HepG2 (cell line): ENCODE measurements around the gene QSER1. TPM values are rescaled to one million over a fixed set of nuclear protein-coding genes. Genes with fewer than 3 reads are reported as not detected.

Source experiments
- ARNT ChIP-seq: fragments of 450-650 bp; IDR thresholded peaks from 2 replicates; pipeline ENCODE4 v1.6.1; 2017
- CSRNP2 ChIP-seq: sonication (generic); formaldehyde crosslinking; conservative IDR thresholded peaks from 2 replicates; pipeline ENCODE4 v1.8.0; 2022; ENCODE audit warnings: low read depth, missing genetic modification reagents
- DPF2 ChIP-seq: sonication (generic); formaldehyde crosslinking; IDR thresholded peaks from 2 replicates; pipeline ENCODE4 v1.4.0; 2020; ENCODE audit warnings: mild to moderate bottlenecking, low read depth, missing genetic modification reagents, borderline replicate concordance
- GTF2F1 ChIP-seq: fragments of 150-350 bp; IDR thresholded peaks from 2 replicates; pipeline ENCODE4 v1.6.1; 2014; ENCODE audit warnings: low read length
- ISL2 ChIP-seq: sonication (generic); formaldehyde crosslinking; IDR thresholded peaks from 2 replicates; pipeline ENCODE4 v1.5.0; 2020; ENCODE audit warnings: missing genetic modification reagents
- JARID2 ChIP-seq: sonication (generic); formaldehyde crosslinking; IDR thresholded peaks from 2 replicates; pipeline ENCODE4 v1.8.1; 2023; ENCODE audit warnings: missing genetic modification reagents, inconsistent platforms; ENCODE audit not compliant: insufficient replicate concordance
- KDM2A ChIP-seq: sonication (generic); formaldehyde crosslinking; IDR thresholded peaks from 2 replicates; pipeline ENCODE4 v1.4.0; 2020; ENCODE audit warnings: low read depth, missing genetic modification reagents, borderline replicate concordance
- MXD1 ChIP-seq: sonication (generic); formaldehyde crosslinking; IDR thresholded peaks from 2 replicates; pipeline ENCODE4 v1.4.0; 2020; ENCODE audit warnings: mild to moderate bottlenecking, missing genetic modification reagents
- MXD3 ChIP-seq: IDR thresholded peaks from 2 replicates; pipeline ENCODE4 v1.6.1; 2016; ENCODE audit warnings: mild to moderate bottlenecking, missing biosample characterization, missing genetic modification reagents
- NFAT5 ChIP-seq: sonication (generic); formaldehyde crosslinking; IDR thresholded peaks from 2 replicates; pipeline ENCODE4 v1.4.0; 2020; ENCODE audit warnings: missing genetic modification reagents
- REPIN1 ChIP-seq: sonication (generic); formaldehyde crosslinking; IDR thresholded peaks from 2 replicates; pipeline ENCODE4 v1.8.0; 2022; ENCODE audit warnings: missing genetic modification reagents, low read depth, mild to moderate bottlenecking, borderline replicate concordance
- SATB2 ChIP-seq: sonication (generic); formaldehyde crosslinking; IDR thresholded peaks from 2 replicates; pipeline ENCODE4 v1.5.0; 2020; ENCODE audit warnings: missing genetic modification reagents
- ZFP1 ChIP-seq: IDR thresholded peaks from 2 replicates; pipeline ENCODE4 v1.6.1; 2016
- ZGPAT ChIP-seq: IDR thresholded peaks from 2 replicates; pipeline ENCODE4 v1.6.1; 2016; ENCODE audit warnings: mild to moderate bottlenecking
- ZNF331 ChIP-seq: sonication (generic); formaldehyde crosslinking; IDR thresholded peaks from 2 replicates; pipeline ENCODE4 v1.4.0; 2020; ENCODE audit warnings: missing genetic modification reagents
- ZNF414 ChIP-seq: sonication (generic); formaldehyde crosslinking; IDR thresholded peaks from 2 replicates; pipeline ENCODE4 v1.5.0; 2020; ENCODE audit warnings: missing genetic modification reagents
- ZNF567 ChIP-seq: sonication (generic); formaldehyde crosslinking; IDR thresholded peaks from 2 replicates; pipeline ENCODE4 v1.8.1; 2023; ENCODE audit warnings: mild to moderate bottlenecking, missing genetic modification reagents, borderline replicate concordance
- ZNF629 ChIP-seq: sonication (generic); formaldehyde crosslinking; conservative IDR thresholded peaks from 2 replicates; pipeline ENCODE4 v1.5.0; 2020; ENCODE audit warnings: missing genetic modification reagents
- ZNF792 ChIP-seq: IDR thresholded peaks from 2 replicates; pipeline ENCODE4 v1.6.1; 2016
- polyA plus RNA-seq, 8 experiments: library from polyadenylated mRNA; depleted of rRNA in 3 of 8; stranded (reverse) in 7 of 8; unstranded in 1 of 8; fragments of >200 nt; fragmentation: Illumina TruSeq in 4 of 8; extraction: Trizol in 4 of 8; gene quantifications; 2 replicates each; pipeline versions ENCODE4 v1.2.1 to v1.2.3, GENCODE V29; 2011 to 2016; ENCODE audit warnings: low read depth in 4 of 8, missing spikeins in 1 of 8, mixed read lengths in 1 of 8; ENCODE audit not compliant: insufficient read depth in 1 of 8
- total RNA-seq, 5 experiments: library from RNA; depleted of rRNA; stranded (reverse); fragments of >200 nt; fragmentation: Illumina TruSeq; extraction: Trizol; gene quantifications; 2 replicates each; pipeline ENCODE4 v1.2.3, GENCODE V29; 2016; ENCODE audit warnings: low read depth in 1 of 5

QSER1 gene
- total and polyA plus RNA-seq, 2 of the 13 experiments (the other 11 are each of a cell fraction or from before 2014, with no cell fraction given), result 8.9 to 17.3 TPM

- TF ChIP-seq KDM2A (CRISPR knock-in tag), result peak; percentile 73; the same call in 1 of the 2 replicates
- TF ChIP-seq DPF2, result no peak
- no peak; the same call in 1 of the 2 replicates for TF ChIP-seq ZNF629 (CRISPR knock-in tag)
- peak; percentile 82 for TF ChIP-seq MXD1
- peak; percentile 72 for TF ChIP-seq MXD3 (CRISPR knock-in tag)
- TF ChIP-seq CSRNP2 (CRISPR knock-in tag), result no peak
- TF ChIP-seq SATB2 (CRISPR knock-in tag), result no peak
- no peak for TF ChIP-seq JARID2 (CRISPR knock-in tag)
- peak; percentile 51; the same call in 1 of the 2 replicates for TF ChIP-seq ISL2 (CRISPR knock-in tag)
- peak; percentile 54; the same call in 1 of the 2 replicates for TF ChIP-seq ZNF331
- peak; percentile 84; the same call in 1 of the 2 replicates for TF ChIP-seq ZGPAT (CRISPR knock-in tag)
- TF ChIP-seq ZNF567 (CRISPR knock-in tag), result peak; percentile 37; the same call in 1 of the 2 replicates
- TF ChIP-seq REPIN1 (CRISPR knock-in tag), result peak; percentile 11; the same call in 1 of the 2 replicates
- no peak for TF ChIP-seq GTF2F1
- no peak for TF ChIP-seq ZFP1 (CRISPR knock-in tag)
- no peak for TF ChIP-seq ARNT
- peak; percentile 88 for TF ChIP-seq ZNF792 (CRISPR knock-in tag)
- peak; percentile 75; the same call in 1 of the 2 replicates for TF ChIP-seq NFAT5 (CRISPR knock-in tag)
- TF ChIP-seq ZNF414 (CRISPR knock-in tag), result peak; percentile 53; the same call in 1 of the 2 replicates
Observed at GRCh38 chr11:33015621-33016551, 123.3 kb downstream of the QSER1 start, which contains the start of gene DEPDC7 (continued).
